Measurements from ENCODE around the gene RIT1.

GRCh38 chr1:155871390-155871789 lies 39.8 kb downstream of the RIT1 start:
- TF ChIP-seq POLR2A (IDR thresholded peaks at IDR 0.05; ENCODE audit: extremely low read depth, insufficient read length) (no peak), MYC (IDR thresholded peaks at IDR 0.05; ENCODE audit: low read depth, low read length) (no peak), MAX (IDR thresholded peaks at IDR 0.05; ENCODE audit: low read depth, low read length) (no peak)
- TF ChIP-seq, protein P1, sequence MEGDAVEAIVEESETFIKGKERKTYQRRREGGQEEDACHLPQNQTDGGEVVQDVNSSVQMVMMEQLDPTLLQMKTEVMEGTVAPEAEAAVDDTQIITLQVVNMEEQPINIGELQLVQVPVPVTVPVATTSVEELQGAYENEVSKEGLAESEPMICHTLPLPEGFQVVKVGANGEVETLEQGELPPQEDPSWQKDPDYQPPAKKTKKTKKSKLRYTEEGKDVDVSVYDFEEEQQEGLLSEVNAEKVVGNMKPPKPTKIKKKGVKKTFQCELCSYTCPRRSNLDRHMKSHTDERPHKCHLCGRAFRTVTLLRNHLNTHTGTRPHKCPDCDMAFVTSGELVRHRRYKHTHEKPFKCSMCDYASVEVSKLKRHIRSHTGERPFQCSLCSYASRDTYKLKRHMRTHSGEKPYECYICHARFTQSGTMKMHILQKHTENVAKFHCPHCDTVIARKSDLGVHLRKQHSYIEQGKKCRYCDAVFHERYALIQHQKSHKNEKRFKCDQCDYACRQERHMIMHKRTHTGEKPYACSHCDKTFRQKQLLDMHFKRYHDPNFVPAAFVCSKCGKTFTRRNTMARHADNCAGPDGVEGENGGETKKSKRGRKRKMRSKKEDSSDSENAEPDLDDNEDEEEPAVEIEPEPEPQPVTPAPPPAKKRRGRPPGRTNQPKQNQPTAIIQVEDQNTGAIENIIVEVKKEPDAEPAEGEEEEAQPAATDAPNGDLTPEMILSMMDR (IDR thresholded peaks at IDR 0.05; ENCODE audit: low read depth, low read length): no peak

Data from NB4 (cell line).